SU-DHL-6 (cell line): ENCODE results near the gene DLG2.

Experiments used
- EZH2phosphoT487 ChIP-seq: fragments of 200-600 bp; sonication (generic), shearing (Covaris generic); conservative IDR thresholded peaks from 2 replicates; pipeline ENCODE4 v1.6.1; 2018; ENCODE audit warnings: mild to moderate bottlenecking, antibody characterized with exemption, low read length, moderate library complexity, mixed read lengths
- TF ChIP-seq, protein P1 (sequence below): fragments of 200-600 bp; sonication (generic); IDR thresholded peaks from one replicate; pipeline ENCODE4 v1.5.1; 2017; ENCODE audit warnings: antibody characterized with exemption, mild to moderate bottlenecking, low read length, moderate library complexity; ENCODE audit not compliant: insufficient read depth, poor library complexity, severe bottlenecking

DNA sequence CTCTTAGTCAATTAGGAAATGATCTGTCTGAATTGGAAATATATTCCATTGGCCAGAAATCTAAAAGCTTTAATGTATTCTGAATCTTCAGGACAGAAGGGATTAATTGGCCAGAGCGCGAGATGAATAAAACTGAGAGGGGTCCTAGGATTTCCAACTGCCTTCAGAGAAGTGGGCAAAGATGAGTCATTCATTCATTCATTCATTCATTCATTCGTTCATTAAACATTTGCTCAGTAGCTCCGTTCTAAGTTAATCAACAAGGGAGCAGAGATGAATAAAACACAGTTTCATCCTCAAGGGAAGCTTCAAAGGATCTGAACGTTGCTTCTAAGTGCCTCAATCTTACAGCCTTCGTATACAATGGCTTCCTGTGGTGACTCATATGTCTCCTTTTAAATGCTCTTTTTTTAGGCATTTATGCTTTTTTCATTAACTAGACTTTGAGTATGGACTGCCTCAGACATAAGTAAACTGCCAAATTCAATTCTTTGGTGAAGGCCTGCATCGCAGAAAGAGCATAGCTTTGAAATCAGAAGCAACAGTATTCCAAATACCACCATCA, 1803.6 kb downstream of the DLG2 start:
- TF ChIP-seq, protein P1, sequence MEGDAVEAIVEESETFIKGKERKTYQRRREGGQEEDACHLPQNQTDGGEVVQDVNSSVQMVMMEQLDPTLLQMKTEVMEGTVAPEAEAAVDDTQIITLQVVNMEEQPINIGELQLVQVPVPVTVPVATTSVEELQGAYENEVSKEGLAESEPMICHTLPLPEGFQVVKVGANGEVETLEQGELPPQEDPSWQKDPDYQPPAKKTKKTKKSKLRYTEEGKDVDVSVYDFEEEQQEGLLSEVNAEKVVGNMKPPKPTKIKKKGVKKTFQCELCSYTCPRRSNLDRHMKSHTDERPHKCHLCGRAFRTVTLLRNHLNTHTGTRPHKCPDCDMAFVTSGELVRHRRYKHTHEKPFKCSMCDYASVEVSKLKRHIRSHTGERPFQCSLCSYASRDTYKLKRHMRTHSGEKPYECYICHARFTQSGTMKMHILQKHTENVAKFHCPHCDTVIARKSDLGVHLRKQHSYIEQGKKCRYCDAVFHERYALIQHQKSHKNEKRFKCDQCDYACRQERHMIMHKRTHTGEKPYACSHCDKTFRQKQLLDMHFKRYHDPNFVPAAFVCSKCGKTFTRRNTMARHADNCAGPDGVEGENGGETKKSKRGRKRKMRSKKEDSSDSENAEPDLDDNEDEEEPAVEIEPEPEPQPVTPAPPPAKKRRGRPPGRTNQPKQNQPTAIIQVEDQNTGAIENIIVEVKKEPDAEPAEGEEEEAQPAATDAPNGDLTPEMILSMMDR = no peak
- no peak for TF ChIP-seq EZH2phosphoT487
